Lower leg skin (tissue), 4 donors: ENCODE data around the gene PNMA8C. TPM values are rescaled to one million over a fixed set of nuclear protein-coding genes. Genes with fewer than 3 reads are reported as not detected.

Source experiments
- DNase-seq, 2 donors: peaks; one replicate each; pipeline ENCODE4 v3.0.0-alpha.2; 2019; ENCODE audit warnings: low spot score in 2 of 2
- H3K4me3 ChIP-seq: fragments of 200-600 bp; sonication (generic); 2 replicates; pipeline ENCODE4 v1.5.1; 2017; ENCODE audit warnings: mild to moderate bottlenecking, low read depth; ENCODE audit not compliant: poor library complexity, severe bottlenecking
- POLR2A ChIP-seq, 2 donors: fragments of 450-650 bp; IDR thresholded peaks; one replicate each; pipeline ENCODE4 v1.6.1; 2016 to 2017; ENCODE audit warnings: antibody characterized with exemption in 2 of 2, mild to moderate bottlenecking in 1 of 2, moderate library complexity in 1 of 2
- WGBS, 2 donors: methylation state at CpG; one replicate each; pipeline ENCODE4 v1.1.5; 2018; 5-methylcytosine and 5-hydroxymethylcytosine counted together
- intact Hi-C: fragments of 100-400 bp; cut with DNase I; formaldehyde crosslinking; loops from one replicate; pipeline ENCODE4 v1.15.0; 2023; ENCODE audit warnings: low total_unique reads
- total RNA-seq, 4 donors: library from RNA; depleted of rRNA; stranded (reverse); fragments of >200 nt; gene quantifications; one replicate each; pipeline ENCODE4 v1.1.0, GENCODE V29; 2016
- TF ChIP-seq, protein P1 (sequence below), 3 donors: fragments of 450-650 bp; IDR thresholded peaks; one replicate each; pipeline ENCODE4 v1.5.1; 2016; ENCODE audit warnings: antibody characterized with exemption in 3 of 3, mild to moderate bottlenecking in 3 of 3, moderate library complexity in 2 of 3

PNMA8C gene
- total RNA-seq, 4 donors from 2014 or later, result not detected

DNA sequence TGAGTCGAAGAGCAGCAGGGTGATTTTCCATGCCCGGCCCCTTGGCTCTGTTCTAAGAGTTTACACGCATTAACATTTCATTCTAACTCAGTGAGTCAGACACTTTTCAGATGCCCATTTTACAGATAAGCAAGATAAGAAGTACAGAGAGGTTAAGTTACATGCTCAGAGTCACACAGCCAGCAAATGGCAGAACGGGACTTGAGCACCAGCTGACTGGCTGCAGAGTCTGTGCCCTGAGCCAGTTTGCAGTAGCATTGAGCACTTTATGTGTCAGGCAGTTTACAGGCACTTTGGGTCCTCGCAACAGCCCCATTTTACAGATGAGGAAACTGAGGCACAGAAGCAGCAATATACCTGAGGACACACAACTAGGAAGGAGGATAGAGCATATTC is 34.3 kb downstream of the PNMA8C start:
- 81 to 83% methylated on average over 5 of the region's 5 CpGs for WGBS, 2 donors
- intact Hi-C loops, result no loop called here
- TF ChIP-seq, protein P1, sequence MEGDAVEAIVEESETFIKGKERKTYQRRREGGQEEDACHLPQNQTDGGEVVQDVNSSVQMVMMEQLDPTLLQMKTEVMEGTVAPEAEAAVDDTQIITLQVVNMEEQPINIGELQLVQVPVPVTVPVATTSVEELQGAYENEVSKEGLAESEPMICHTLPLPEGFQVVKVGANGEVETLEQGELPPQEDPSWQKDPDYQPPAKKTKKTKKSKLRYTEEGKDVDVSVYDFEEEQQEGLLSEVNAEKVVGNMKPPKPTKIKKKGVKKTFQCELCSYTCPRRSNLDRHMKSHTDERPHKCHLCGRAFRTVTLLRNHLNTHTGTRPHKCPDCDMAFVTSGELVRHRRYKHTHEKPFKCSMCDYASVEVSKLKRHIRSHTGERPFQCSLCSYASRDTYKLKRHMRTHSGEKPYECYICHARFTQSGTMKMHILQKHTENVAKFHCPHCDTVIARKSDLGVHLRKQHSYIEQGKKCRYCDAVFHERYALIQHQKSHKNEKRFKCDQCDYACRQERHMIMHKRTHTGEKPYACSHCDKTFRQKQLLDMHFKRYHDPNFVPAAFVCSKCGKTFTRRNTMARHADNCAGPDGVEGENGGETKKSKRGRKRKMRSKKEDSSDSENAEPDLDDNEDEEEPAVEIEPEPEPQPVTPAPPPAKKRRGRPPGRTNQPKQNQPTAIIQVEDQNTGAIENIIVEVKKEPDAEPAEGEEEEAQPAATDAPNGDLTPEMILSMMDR (IDR thresholded peaks at IDR 0.05), result no peak
- TF ChIP-seq POLR2A (IDR thresholded peaks at IDR 0.05), result no peak
- DNase-seq, result no peak
- no peak overlapping the region for H3K4me3 ChIP-seq

DNA sequence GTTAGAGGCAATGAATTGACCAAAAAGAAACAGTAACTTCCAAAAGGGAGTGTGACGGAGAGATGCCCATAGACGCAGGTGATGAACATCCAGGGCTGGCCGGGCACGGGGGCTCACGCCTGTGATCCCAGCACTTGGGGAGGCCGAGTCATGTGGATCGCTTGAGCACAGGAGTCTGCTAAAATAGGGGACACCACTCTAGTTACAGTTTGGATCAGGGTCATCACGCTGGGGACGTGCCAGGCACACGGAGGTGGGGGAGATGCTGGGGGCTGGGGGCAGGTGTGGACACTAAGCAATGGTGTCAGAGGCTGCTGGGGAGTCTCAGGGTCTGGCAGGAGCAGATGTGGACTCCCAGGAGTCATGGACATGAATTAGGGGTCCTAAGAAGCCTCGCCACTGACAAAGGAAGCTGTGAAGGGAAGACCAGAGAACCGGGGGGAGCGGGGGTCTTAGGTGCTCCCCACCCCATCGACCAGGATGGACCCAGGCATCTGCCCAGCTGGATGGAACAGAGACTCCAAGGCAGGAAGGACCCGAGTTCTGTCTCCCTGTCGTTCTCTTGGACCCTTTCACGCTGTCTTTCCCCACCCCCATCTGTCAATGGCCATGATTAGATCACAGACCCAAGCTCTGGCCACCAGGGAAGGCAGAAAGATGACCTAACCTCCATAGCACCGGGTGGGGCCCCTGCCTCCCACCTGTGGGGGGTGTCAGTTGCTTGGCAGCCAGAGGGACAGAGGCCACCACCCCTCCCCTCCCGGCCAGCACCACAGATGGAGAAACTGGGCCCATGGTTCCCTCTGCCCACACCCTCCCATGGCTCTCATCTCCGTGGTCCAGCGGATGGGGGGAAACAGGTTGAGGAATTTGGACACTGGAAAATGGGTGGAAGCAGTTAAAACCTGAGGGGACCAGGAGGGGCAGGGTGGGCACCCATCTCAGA is 35.0 kb downstream of the PNMA8C start:
- DNase-seq, result no peak
- H3K4me3 ChIP-seq, result no peak overlapping the region
- 80 to 83% methylated on average over 21 of the region's 21 CpGs for WGBS, 2 donors
- TF ChIP-seq, protein P1 (IDR thresholded peaks at IDR 0.05), result no peak
- no peak for TF ChIP-seq POLR2A (IDR thresholded peaks at IDR 0.05)
- intact Hi-C loops, result no loop called here

DNA sequence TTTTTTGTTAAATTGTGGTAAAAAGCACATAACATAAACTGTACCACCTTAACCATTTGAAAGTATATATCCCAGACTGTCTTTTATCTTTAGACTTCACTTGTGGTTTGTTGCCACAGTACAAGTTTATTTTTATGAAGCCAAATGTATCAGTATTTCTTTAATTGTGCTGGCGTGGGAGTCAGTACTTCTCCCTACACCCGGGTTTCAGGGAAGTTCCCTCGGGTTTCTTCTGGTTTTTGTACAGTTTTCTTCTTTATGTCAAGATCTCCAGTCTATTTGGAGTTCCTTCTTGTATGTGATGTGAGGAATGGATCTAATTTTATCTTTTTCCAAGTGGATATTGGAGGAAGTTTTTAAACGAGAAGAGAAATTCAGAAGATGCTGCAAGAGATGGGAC is 35.9 kb downstream of the PNMA8C start:
- TF ChIP-seq POLR2A (IDR thresholded peaks at IDR 0.05), result no peak
- TF ChIP-seq, protein P1 (IDR thresholded peaks at IDR 0.05), result no peak
- intact Hi-C loops, result no loop called here
- WGBS, 2 donors, result 35 to 44% methylated on average over 4 of the region's 4 CpGs
- H3K4me3 ChIP-seq, result no peak overlapping the region
- DNase-seq, result no peak

GRCh38 chr19:46392252-46392801 is 36.4 kb downstream of the PNMA8C start:
- intact Hi-C loops, result no loop called here
- 57 to 58% methylated on average over 21 of the region's 21 CpGs for WGBS, 2 donors
- DNase-seq, result no peak

DNA sequence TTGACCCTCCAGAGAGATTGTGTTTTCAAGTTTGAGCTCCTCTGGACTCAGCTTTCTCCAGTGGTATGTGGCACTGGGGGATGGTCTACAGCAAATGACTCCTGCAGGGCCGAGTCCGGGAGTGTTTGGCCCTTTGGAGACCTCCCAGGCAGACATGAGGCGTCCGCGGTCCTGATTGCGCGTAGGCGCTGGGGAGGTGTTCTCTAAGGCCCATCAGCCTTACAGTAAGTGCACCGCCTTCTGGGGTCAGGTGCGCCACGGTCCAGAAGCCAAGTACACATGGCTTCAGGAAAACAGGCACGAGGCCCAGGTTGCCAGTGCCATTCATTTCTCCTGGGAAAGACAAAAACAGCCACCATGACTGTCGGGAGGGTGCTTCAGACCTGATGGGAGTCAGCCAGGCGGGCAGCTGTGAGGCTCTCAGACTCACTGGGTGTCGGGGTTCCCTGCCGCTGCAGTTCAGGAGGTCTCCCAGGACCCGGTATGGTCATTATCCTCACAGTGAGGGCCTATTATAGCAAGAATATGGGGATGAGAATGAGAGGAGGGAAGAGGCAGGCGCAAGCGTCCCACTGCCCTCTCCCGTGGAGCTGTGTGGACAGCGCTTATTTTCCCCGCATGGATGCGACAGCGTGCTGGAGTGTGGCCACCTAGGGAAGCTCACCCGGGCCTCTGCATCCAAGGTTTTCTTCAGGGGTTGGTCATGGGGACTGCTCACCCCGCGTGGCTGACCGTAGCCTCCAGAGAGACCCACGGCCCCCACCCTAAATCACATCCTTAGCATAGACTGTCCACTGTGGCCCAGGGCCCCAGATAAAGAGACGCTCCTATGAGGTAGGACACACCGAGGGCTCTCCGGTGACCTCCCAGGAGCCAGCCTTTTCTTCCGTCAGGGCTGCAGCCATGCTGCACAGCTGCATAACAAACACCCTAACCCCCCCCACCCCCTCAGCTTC is 37.2 kb downstream of the PNMA8C start:
- intact Hi-C loops, result loop anchor here (1.0 kb wide), 1 partner anchor 50 kb away; no protein-coding TSS in a partner anchor
- no peak overlapping the region for H3K4me3 ChIP-seq
- WGBS, 2 donors, result 89 to 92% methylated on average over 32 of the region's 33 CpGs
- DNase-seq, result no peak
- TF ChIP-seq POLR2A (IDR thresholded peaks at IDR 0.05), result no peak
- TF ChIP-seq, protein P1 (IDR thresholded peaks at IDR 0.05), result no peak

More at GRCh38 chr19:46392252-46392801, 36.4 kb downstream of the PNMA8C start:
- no peak overlapping the region for H3K4me3 ChIP-seq
- TF ChIP-seq, protein P1 (IDR thresholded peaks at IDR 0.05), result no peak
- TF ChIP-seq POLR2A (IDR thresholded peaks at IDR 0.05), result no peak
